ENCODE data around the gene OAS2.

Gene OAS2

DNA sequence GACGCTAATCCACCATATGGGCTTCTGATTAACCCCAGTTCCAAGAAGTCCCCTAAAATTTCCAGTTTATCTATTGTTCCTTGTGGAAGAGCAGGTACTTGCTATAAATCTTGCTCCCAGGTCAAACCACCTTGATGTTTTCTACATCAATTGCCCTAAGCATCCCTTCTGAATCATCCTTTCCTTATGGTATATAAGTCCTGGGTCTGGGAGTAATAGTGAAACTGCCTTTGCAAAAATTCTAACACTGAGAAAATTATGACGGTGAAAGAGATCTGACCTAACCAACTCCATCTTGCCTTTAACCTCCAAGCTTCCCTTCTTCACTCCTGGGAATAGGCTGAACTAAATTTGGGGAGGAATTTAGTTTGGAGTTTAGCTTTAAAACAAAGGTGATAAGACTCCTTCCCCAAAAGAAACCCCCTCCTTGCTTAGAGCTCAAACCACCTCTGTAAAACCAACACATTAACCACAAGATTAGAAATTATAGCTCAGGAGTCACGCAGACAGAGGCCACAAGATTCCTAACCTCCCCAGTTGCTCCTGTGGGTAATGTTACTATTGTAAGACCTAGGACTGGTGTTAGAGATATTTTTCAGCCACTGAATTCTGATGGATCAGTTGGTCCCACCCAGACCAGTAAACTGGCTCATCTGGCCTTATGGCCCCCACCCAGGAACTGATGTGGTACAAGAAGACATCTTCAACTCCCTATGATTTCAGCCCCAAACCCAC, 44.4 kb downstream of the OAS2 start:
- DNase-seq (ENCODE audit: low read depth) = no peak

- DNase-seq (ENCODE audit: low read depth) = no peak
Observed at GRCh38 chr12:113027726-113028125, 49.4 kb downstream of the OAS2 start.

- DNase-seq (ENCODE audit: low read depth) = no peak
Observed at GRCh38 chr12:113030875-113031525, 52.7 kb downstream of the OAS2 start.

GRCh38 chr12:113039911-113040445, 61.7 kb downstream of the OAS2 start:
- DNase-seq (ENCODE audit: low read depth) = no peak

GRCh38 chr12:113040722-113041171, 62.4 kb downstream of the OAS2 start:
- no peak for DNase-seq (ENCODE audit: low read depth)

- no peak for DNase-seq (ENCODE audit: low read depth)
Observed at GRCh38 chr12:113041560-113041959, 63.2 kb downstream of the OAS2 start.

- no peak for DNase-seq (ENCODE audit: low read depth)
Observed at GRCh38 chr12:113043240-113043639, 64.9 kb downstream of the OAS2 start.

- DNase-seq (ENCODE audit: low read depth) = no peak
Observed at GRCh38 chr12:113044516-113044915, 66.2 kb downstream of the OAS2 start.

DNA sequence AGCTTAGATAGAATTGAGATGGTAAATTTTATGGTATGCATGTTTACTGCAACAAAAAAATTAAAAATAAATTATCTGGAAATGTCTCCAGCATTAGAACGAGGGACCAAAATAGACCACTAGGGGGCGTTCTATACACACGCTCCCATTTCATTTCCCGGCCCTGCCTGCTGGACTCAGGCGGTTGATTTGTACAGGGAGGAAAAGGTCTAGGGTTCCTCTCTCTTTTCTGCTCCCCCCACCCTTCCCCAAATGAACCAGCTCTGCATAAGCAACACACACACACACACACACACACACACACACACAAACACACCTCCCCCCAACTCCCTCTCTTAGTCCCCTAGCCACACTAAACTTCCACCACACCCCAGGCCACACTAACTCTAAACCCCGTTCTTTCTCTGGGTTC, 70.4 kb downstream of the OAS2 start:
- DNase-seq (ENCODE audit: low read depth) = peak; percentile 54

DNA sequence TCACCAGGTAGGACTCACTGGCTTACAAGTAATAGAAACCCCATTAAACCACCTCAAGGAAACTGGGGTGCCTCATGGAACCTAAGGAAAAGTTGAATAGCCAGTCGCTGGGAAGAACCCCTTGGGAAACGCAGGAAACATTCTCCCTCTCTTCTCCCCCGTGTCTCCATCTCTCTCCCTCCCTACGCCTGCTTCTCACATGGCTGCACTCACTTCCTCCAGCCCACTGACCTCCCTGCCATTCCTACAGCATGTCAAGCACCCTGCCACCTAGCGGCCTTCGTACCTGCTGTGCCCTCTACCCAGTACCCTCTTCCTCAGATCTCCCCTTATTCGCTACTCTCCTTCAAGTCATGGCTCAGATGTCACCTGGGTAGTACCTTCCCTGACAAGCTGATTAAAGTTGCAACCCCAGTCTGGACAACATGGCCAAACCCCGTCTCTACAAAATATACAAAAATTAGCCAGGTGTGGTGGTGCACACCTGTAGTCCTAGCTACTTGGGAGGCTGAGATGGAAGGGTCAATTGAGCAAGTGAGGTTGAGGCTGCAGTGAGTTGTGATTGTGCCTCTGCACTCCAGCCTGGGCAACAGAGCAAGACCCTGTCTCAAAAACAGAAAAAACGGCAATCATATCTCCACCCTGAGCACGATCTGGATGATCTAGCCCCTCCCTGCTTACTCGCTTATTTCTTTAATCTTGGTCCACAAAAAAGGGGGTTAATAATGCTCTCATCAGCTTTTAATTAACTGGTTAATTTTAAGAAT, 71.8 kb downstream of the OAS2 start:
- DNase-seq (ENCODE audit: low read depth) = no peak

- DNase-seq (ENCODE audit: low read depth) = no peak
Observed at GRCh38 chr12:113050795-113051194, 72.5 kb downstream of the OAS2 start.

- no peak for DNase-seq (ENCODE audit: low read depth)
Observed at GRCh38 chr12:113051759-113052158, 73.4 kb downstream of the OAS2 start.

GRCh38 chr12:113052326-113052725, 74.0 kb downstream of the OAS2 start:
- DNase-seq (ENCODE audit: low read depth) = no peak

- DNase-seq (ENCODE audit: low read depth) = no peak
Observed at GRCh38 chr12:113054948-113055486, 76.7 kb downstream of the OAS2 start.

DNA sequence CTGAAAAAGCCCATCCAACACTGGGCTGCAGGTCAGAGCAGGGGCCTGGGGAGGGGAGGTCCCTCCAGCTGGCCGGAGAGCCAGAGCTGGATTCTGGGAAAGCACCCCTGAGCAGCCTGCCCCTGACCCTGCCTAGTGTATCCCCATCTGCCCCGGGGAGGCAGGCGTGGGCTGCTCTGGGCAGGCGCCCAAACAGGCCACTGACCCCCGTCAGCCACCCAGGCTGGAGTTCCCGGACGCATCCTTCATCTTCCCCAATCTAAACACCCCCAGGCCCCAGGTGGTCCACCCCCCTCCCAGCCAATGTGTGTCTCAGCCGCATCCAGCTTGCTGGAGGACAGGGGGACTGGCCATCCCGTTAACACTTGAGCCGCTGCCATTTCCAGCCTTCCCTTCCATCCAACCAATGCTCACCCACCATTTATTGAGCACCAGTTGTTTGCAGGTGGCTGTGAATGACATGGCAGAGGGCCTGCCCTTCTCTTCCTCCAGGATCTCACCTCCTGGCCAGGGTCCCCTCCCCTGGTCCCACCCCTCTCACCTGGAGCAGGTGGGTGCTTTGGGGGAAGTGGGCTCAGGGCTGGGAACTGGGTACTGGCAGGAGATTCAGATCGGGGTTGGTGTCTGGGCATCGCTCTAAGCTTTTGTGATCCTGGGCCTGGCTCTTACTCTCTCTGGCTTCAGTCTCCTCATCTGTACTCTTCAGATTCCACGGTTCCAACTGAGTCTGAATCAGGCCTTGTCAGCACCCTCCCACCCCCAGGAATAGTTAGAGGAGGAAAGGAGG, 77.5 kb downstream of the OAS2 start:
- DNase-seq (ENCODE audit: low read depth) = no peak

DNA sequence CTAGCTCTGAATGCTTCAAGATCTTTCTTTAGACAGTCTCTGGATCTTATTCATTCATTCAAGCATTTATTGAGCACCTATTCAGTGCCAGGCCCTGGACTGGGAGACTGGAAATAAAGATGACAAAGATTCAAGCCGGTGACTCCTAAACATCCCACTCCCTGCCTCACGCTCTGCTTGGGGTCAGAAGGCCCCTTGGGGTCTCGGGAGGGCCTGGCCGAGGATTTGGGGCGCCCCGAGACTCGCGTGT, 78.0 kb downstream of the OAS2 start:
- no peak for DNase-seq (ENCODE audit: low read depth)

- DNase-seq (ENCODE audit: low read depth) = no peak
Observed at GRCh38 chr12:113056631-113057488, 78.5 kb downstream of the OAS2 start, which contains the start of gene DTX1. Gene DTX1, plus strand, starts transcription at chr12:113056730. Its CDS starts 1,463 bp downstream, at chr12:113058193.

GRCh38 chr12:113057565-113058485, 79.5 kb downstream of the OAS2 start:
- DNase-seq (ENCODE audit: low read depth) = no peak

DNA sequence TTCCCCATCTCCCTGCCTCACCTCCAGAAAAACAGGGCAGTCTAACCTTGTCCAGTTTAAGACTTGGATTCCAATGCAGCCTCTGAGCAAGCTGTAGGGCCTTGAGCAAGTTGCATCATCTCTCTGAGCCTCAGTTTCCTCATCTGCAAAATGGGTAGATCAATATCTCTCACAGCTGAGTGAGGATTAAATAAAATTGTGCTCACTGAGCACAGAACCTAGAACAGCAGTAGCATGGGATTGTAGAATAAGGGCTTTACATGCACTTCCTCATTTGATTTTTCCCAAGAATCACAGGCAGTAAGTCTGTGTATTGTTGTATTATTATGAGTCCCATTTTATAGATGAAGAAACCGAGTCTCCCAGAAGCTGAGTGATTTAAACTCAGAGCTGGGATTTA, 80.2 kb downstream of the OAS2 start:
- no peak for DNase-seq (ENCODE audit: low read depth)

Measured in activated gamma-delta T cell treated with anti-CD3 and anti-CD28 coated beads, Interleukin-2, amount 50 U/mL, for 16 hours (primary cell).